GM19328 (cell line): ENCODE results near the gene LCN2.
"Not testable (repeated sequence)": the region's sequence is repeated elsewhere in the genome, so short reads cannot be mapped to it uniquely, and the experiment has no call there.

Source experiments
- ATAC-seq: cut with Tn5 transposase; IDR thresholded peaks from one replicate; pipeline ENCODE4 v1.9.1; 2021; ENCODE audit warnings: mild to moderate bottlenecking, moderate library complexity; ENCODE audit not compliant: unreplicated experiment

LCN2 gene

DNA sequence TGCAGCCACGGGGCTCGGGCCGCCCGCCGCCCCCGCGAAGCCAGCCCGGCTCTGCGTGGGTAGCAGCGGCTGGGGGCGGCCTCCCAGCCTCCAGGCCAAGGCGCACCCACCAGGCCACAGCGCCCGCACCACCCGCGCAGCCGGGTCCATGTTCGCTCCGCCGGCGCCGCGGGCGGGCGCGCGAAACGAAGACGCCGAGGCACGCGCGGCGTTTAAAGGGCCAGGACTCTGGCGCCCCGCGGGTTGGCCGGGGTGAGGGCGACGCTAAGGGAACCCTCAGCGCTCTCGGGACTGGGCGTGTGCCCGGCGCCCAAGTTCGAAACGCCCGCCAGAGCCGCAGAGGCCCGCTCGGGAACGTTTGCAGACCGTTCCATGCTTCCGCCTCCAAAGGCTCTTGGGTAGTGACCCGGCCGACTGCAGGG is 21.7 kb upstream of the LCN2 start, which contains the start of gene PTGES2:
PTGES2 (minus strand) TSS at position 162 of the 422 bp plus-strand sequence; CDS start at position 150, 12 bp downstream.
- peak; percentile 62 for ATAC-seq

DNA sequence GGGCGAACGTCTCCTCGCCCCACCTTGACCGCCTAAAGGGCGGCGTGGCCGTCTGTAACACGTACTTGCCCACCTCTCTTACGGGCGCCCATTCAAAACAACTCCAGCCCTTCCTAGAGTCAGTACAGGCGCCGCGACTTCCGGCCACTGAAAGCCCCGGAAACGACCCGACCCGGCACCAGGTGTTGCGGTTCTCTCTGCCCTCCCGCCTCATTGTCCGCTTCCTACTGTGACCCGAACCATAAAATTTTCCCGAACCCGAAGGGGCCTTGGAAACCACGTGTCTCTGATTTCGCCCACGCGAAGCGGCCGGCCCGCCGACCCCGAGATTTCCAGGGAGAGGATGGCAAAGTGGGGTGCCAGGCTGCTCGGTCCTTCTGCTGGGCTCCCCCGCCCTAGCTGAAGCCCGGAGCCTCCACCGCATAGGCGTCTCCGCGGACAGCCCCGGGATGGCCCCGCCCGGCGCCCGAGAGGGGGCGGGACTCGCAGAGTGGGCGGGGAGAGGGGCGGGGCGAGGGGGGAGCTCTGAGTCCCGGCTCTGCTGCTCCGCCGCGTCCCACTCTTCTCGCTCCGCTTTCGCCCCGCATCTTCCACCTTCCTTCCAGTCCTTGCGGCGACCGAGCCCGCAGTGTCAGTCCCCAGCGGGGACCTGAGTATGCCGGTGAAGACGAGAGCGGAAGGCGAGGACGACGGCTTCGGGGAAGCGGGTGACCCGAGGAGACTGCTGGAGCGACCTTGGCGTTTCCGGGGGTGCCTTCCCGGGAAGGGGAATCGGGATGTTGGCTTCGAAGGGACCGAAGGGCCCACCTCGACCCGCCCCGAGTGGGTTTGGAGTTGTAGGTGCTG is 21.0 kb upstream of the LCN2 start:
- ATAC-seq: peak; percentile 56

DNA sequence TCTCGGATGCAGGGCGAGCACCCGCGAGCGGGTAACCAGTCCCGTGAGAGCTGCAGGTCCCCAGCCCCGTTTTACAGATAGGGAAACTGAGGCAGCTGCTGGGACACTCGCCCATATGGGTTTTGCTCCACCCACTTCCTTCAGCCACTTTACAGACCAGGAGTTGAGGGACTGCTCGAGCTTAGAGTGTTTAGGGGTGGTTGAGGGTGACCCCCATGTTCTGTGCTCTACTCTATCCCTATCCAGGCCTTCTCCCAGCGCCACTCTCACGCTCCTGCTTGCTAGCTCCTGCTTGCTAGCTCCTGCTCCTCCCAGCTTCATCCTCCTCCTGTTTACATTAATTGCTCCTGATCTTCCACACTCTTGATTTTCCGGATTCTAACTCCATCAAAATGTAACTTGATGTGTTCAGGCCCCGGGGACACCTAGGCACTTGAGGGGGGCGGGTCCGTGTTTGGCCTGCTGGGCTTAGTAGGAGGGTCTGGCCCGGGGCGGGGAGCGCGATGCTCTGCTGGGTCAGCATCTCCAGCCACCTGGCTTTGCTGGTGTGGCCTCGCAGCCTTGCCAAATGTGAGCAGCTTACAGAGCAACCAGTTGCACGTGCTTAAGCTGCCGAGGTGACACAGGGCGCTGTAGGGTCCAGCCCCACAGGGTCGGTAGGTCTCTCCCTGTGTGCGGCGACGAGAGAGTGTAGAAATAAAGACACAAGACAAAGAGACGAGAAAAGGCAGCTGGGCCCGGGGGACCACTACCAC is 20.2 kb upstream of the LCN2 start:
- no peak for ATAC-seq

DNA sequence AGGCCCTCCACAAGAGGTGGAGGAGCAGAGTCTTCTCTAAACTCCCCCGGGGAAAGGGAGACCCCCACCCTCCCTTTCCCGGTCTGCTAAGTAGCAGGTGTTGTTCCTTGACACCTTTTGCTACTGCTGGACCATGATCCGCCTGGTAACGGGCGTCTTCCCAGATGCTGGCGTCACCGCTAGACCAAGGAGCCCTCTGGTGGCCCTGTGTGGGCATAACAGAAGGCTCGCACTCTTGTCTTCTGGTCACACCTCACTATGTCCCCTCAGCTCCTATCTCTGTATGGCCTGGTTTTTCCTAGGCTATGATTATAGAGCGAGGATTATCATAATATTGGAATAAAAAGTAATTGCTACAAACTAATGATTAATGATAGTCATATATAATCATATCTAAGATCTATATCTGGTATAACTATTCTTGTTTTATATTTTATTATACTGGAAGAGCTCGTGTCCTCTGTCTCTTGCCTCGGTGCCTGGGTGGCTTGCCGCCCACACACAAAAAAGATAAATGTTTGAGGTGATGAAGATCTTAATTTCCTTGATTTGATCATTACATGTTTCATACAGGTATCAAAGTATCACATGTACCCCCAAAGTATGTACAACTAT is 19.2 kb upstream of the LCN2 start:
- ATAC-seq: not testable (repeated sequence)

DNA sequence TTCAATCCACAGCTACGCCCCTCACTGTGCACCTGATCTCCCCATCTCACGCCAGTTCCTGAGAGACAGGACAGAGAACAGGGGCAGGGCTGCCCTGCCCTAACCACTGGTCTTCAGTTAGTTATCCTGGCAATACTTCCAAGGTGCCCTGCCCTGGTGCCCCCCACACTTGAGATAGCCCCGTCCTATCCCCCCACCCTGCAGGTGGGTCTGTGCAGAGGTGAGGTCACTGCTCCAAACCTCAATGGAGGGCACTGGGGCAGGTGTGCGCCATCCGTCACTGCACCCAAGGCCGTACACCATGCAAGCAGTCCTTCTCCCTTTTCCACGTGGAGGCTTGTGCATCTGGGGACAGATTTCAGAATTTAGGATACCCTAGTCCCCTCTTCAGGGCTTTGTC is 18.6 kb upstream of the LCN2 start:
- not testable (repeated sequence) for ATAC-seq

DNA sequence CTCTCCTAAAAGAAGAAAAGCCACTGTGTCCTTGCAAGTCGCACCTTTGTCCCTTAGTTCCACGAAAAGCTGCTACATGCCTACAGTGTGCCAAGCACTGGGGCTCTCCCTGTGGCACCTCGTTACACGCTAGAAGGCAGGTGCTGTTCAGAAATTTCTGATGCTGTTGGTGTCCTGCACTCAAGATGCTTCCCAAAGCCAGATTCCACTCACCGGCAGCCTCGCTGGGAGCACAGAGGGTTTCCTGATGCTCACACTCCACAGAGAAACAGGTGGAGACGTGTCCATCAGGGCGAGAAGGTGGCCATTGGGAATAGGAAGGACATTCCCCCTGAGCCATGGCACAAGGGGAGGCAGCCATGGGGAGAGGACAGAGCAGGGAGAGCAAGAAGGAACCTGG is 17.9 kb upstream of the LCN2 start:
- ATAC-seq: not testable (repeated sequence)

DNA sequence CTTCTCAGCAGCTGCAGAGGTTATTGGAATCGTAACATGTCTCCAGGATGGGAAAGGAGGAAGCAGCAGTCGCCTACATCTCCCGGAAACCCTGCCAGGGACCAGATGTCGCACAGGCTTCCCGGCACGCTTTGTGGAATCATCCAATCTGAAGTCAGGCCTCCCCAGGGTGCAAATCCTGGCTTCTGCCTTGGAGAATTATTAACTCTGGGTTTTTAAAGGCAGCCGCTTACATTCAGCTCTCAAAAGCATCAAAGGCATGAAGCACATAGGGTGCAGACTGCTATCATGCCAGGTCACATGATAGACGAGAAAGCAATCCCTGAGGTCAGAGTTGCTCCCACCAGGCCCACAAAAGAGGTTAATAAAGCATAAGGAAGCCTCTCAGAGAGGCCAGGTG is 17.1 kb upstream of the LCN2 start:
- ATAC-seq: not testable (repeated sequence)

DNA sequence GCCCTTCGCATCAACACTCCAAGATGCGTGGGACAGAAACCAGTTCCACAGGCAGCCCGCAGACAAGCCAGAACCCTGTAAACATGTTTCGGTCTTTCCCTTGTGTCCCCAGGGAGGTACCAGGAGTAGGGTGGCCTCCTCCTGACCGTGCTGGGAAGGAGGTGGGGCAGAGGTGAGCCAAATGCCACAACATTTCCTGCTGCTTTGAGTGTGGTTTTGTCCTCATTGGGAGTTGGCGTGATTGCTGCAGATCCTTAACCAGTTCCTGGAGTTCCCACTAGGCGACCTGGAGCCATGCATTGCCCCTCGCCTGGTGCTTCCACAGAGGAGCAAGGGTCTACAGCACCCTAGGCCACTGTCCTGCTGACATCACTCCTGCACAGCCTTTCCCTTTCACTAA is 13.7 kb upstream of the LCN2 start:
- not testable (repeated sequence) for ATAC-seq

DNA sequence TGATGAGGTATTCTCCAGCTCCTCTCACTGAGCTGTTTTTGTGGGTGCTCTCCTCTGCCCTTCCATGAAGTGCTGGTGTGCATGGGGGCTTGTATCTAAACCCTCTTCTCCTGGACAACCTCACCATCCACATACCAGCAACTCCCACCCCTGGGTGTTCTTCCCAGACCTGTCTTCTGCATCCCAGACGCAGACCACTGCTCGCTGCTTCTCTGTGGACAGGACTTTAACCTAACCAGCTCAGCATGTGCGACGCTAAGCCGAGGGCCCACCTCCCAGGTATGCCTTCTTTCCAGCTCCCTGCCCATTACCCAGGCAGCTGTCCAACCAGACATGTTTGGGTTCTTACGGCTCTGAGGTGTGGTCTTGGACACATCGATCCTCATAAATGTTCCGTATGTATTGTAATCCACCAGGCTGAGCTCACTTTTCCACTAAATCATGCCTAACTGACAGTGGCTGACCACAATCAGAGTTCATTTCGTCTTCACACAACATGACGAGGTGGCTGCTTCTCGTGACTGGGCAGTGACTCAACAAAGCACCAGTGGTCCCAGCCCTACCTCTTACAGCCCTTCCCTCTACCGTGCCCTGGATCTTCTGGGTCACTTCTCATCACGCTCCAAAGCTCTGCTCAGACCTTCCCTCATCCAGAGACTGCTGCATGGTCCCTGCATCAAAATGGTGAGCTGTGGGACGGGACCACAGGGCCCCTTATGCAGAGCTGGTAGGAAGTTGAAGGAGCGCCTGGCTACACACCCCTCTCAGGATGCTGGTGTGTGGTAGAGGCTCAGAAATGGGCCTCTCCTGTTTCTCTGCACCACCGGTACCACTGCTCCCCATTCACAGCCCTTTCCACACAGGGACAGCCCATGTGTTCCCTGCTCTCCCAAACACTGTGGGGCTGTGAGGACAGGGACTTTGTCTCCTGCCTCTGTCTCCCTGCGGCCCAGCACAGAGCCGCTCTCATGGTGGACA is 12.1 kb upstream of the LCN2 start:
- ATAC-seq: no peak

DNA sequence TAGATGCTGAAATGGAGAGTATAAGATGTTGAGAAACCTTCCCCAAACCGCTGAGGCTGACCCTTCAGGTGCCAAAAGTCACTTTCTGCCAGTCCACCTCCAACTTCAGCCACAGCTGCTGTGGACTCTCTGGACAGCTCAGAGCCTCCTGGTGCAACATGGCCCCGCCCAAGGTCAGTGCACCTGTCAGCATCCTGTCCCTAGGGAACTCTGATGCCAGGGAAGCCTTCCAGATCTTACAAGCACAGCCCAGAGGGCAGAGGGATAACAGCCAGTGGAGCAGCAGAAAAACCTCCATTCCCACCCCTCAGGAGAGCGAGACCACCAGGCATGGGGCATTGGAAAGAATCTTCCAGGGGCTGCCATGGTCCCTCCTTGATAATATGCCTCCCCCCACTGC is 11.3 kb upstream of the LCN2 start:
- ATAC-seq: no peak

DNA sequence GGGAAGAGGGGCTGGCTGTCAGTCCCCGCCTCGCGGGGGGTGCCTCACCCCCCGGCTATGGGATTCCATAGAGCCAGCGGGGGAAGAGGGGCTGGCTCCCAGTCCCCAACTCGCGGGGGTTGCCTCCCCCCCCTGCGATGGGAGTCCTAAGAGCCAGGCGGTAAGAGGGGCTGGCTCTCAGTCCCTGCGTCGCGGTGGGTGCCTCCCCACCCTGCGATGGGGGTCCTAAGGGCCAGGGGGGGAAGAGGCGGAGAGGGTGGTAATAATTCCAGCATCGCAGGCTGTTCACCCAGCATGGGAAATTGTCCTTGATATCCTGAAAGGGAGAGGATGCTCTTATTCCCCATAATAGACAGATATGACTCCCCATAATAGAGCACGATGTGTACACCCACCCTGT is 9.6 kb upstream of the LCN2 start:
- ATAC-seq: no peak

DNA sequence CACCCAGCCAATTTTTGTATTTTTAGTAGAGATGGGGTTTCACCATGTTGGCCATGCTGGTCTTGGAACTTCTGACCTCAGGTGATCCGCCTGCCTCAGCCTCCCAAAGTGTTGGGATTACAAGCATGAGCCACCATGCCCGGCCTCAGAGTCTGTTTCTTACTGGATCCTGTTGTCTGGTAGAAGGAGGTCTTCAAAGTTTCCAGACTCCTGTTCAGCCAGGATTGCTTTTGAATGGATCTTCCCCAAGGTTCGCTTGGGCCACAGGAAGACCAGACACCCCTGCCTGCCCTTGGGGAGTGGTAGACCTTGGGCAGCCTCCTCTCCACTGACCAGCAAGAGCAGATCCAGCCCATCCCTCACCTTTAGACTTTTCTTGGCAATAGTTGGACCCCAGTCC is 7.6 kb upstream of the LCN2 start:
- ATAC-seq: no peak

DNA sequence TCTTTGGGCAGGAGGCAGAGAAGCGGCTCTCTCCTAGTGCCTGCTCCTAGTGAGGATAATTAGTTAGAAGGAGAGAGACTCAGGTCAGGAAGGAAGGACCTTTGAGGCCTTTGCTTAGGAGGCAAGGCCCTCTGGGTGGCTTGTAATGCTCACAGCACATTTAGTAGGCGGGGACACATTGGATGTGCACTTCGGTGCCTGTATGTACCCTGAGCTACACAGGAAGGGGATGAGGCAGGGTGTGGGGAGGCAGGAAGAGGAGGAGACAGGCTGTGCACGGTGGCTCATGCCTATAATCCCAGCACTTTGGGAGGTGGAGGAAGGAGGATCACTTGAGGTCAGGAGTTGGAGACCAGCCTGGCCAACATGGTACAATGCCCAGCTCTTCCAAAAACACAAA is 7.2 kb upstream of the LCN2 start:
- ATAC-seq: no peak

DNA sequence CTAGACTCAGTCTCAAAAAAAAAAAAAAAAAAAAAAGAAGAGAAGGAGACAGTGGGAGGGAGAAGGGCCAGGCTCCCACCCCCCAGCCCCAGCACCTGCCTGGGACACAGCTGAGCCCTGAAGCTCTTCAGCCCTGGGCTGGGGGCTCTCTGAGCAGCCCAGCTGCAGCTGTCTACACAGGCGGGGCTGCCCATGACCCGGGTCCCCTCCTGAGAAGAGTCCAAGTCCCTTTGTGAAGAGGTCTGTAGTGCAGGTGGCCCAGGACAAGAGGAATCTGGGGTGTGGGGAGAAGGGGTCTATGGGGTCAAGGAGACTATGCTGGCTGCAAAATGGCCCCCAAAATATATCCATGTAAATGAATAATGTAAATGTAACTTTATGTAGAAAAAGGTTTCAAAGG is 6.7 kb upstream of the LCN2 start:
- ATAC-seq: no peak

DNA sequence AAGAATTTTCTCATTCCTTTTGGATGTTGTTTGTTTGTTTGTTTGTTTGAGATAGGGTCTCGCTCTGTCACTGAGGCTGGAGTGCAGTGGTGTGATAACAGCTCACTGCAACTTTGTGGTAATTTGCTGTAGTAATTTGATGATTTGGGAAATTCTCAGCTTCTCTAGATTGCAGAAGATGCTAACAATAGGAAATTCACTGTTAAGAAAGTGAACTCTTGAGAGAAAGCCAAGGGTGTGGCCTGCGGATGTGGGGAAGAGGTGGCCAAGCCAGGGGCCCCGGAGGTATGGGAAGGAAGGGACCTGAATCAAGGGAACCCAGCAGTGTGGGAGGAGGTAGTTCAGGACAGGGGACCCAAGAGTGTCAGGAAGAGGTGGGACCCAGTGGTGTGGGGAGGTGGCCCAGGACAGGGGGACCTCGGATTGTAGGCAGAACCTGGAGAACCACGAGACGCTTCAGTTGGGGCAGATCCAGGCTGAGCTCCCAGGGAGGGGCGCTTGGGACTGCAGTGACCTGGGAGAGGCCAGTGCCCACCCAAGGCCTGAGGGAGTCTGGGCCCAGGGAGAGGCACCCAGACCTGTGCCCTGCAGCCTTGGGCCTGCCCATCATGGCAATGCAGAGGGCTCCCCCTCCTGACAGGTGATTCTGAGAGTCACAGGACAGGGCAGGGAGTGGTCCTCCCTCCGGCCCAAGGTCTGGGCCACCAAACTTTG is 5.6 kb upstream of the LCN2 start:
- no peak for ATAC-seq

DNA sequence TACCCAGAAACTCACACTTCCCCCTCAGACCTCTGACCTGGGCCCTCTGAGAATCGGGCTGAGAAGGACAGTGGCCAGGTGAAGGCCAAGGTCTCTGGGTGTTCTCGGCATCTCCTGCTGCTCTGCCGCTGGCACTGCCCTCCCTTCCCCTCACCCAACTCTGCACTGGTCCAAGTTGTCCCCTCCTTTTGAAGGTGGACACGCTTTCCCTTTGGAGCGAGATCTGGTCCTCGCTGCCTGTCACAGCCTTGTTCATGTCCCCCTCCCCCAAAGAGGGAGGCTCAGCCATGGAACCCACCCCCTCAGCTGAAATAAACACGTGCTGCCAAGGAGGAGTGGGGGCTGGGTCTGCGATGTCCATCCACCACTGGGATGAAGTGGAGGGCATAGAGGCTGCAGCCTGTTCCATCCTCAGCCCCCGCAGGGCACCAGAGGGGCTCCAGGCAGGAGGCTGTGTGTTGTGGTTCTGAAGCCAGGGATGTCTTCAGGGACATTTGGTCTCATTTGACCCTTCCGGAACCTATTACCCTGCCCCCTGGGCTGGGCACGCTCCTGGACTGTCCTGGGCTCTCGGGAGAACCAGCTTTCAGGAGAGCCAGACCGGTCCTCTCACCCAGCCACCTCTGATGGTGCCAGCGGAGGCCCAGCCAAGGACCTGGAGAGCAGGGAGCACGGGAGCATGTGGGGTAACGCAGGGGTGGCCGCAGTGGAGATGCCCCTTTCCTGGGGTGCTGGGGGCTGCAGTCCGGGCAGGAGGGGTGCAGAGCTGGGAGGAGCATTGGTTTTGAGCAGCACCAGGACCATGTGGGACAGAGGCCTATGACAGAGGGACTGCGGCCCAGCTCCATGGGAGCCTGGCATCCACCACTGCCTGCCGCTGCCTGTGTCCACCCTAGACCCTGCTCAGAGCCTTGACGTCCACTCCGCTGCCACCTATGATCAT is 4.7 kb upstream of the LCN2 start:
- no peak for ATAC-seq

DNA sequence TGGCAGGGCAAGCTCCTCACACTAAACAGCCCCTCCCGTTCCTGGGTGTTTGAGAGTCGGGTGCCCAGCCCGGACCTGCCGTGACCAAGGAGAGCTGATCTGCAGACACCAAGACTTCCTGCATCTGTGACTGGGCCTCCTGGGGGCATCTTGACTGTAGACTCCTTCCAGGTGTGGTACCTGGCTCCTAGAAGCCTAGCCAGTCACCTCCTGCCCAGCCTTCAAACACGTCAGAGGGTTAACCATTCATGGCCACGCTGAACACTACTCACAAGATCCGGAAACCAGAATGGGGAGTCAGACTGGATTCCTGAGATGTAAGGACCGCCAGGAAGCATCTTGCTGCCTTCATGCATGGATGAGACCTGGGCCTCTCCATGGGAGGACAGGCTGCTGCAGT is 3.7 kb upstream of the LCN2 start:
- no peak for ATAC-seq

DNA sequence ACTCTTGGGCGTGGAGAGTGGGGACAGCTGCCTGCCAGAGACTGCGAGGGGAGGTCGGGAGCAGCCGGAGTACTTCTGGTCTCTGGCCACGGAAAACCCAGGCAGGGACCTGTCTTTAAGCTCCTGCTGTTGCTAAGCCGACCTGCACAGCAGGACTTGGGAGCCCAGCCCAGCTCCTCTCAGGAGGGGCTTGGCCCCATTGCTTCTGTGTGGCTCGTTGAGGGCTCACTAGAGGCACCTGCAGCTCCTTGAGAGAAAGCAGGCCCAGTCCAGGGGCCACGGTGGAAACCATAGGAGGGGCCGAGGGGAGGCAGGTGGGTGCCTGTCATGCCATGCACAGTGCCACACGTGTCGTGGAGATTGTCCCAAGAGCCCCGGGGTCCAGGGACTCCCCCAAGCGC is 3.3 kb upstream of the LCN2 start:
- no peak for ATAC-seq

DNA sequence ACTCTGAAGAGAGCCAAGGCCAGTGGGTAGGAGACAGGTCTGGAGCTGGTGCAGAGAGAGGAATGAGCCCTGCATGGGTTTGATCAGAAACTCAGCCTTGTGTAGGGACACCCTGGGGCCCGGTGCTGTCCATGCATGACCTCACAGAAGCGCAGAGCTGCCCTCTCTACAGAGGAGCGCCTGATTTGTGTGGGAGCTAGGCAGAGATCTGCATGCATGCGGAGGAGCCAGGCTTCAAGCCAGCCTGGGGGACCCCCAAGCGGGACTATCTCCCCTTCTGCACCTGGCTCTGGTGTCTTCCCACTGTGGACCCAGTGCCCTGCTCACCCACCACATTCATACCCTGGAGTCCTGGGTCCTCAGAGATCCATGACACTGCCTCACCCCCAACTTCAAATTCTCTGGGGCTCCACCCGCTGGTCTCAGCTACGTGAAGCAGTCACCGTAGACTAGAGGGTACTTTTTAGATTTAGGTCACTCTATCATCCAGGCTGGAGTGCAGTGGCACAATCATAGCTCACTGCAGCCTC is 2.6 kb upstream of the LCN2 start:
- ATAC-seq: no peak
